ENCODE results near the gene POLR3A. TPM values are rescaled to one million over a fixed set of nuclear protein-coding genes. Genes with fewer than 3 reads are reported as not detected.

Gene POLR3A
- total RNA-seq, 1 donor from 2014 or later, result 18.2 TPM

DNA sequence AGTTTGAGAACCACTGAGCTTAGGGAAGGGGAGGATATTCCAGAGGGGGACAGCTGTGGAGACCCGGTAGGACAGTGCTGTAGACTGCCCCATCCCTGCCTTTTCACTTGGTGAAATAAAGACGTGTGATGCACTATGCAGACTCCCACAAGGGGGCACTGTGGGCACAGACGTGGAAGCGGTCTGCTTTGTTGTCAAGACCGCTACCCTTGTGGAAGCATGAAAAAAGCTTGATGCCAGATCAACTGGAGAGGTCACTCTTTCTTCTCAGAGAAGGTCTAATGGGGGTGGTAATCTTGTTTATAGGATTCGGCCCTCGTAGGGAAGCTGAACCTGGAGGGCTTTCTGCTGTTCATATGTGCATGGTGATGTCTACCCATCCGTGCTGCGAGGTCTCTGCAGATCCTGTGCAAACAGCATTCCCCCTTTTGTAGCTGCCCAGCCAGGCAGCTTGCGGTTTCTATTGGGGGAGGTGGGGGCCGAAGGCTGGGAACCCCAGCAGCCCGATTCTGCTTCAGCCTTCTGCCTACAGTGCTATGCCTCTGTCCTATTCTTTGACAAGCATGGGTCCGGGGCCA is 18.1 kb upstream of the POLR3A start:
- peak; percentile 69 for DNase-seq (ENCODE audit: extremely low read depth, low read depth, low spot score)

- no peak for DNase-seq (ENCODE audit: extremely low read depth, low read depth, low spot score)
Measured at GRCh38 chr10:78046711-78047269, 17.5 kb upstream of the POLR3A start.

DNA sequence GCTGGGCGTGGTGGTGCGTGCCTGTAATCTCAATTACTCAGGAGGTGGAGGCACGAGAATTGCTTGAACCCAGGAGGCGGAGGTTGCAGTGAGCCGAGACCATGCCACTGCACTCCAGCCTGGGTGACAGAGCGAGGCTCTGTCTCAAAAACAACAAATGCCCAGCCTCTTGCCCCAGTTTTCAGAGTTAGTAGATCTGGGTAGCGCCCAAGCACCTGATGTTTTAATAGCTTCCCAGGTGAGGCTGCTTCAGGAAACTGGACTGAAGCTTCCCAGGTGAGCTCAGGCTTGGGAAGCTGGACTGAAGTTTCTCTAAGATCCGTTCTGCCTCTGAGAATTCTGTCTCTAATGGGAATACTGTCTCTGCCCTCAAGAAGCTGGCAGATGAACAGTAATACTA is 16.5 kb upstream of the POLR3A start:
- DNase-seq (ENCODE audit: extremely low read depth, low read depth, low spot score), result no peak

DNA sequence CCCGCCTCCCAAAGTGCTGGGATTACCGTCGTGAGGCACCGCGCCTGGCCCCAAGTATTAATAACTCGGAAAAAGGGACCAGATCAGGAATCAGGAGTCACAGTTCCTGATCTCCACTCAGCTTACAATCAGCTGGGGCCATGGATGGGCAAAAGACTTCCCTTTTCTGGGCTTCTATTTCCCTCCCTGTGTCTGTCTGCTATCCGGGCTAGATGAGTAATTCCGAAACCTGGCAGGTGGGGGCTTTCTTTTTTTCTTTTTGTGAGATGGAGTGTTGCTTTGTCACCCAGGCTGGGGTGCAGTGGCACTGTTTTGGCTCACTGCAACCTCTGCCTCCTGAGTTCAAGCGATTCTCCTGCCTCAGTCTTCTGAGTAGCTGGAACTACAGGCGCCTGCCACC is 15.9 kb upstream of the POLR3A start:
- DNase-seq (ENCODE audit: extremely low read depth, low read depth, low spot score), result no peak

DNA sequence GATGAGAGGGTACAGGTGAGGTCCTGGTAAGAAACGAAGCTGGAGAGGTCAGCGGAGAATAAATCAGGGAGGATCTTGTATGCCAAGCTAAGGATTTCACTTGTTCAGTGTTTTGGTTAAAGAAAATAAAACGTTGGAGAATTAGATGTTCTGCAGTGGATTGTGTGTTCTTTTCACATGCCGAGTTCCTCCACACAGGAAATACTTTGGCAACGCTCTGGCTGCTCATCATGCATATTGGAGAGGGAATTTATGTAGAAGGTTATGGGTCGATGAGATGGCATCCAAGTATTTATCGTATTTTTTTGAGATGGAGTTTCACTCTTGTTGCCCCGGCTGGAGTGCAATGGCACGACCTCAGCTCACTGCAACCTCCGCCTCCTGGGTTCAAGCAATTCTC is 15.4 kb upstream of the POLR3A start:
- no peak for DNase-seq (ENCODE audit: extremely low read depth, low read depth, low spot score)

DNA sequence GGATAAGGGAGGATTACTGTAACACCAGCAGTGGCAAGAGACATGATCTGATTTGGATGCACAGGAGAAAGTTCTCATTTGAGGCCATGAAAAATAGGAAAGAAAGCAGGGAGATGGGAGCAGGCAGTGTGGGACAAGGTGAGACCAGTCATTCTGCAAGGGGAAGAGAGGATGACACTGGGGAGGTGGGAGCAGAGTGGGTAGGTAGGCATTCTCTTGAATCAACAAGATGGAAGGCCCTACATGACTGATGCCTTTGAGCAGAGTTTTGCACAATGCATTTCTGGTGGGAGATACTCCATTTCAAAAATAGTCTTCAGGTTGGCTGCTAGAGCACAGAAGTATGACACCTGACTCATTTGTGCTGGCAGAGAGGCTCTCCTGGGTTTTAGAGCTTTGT is 14.9 kb upstream of the POLR3A start:
- no peak for DNase-seq (ENCODE audit: extremely low read depth, low read depth, low spot score)

- DNase-seq (ENCODE audit: extremely low read depth, low read depth, low spot score), result no peak
Measured at GRCh38 chr10:78042752-78043104, 13.4 kb upstream of the POLR3A start.

GRCh38 chr10:78042058-78042751 is 12.9 kb upstream of the POLR3A start:
- DNase-seq (ENCODE audit: extremely low read depth, low read depth, low spot score), result no peak

GRCh38 chr10:78041170-78042057 is 12.1 kb upstream of the POLR3A start:
- no peak for DNase-seq (ENCODE audit: extremely low read depth, low read depth, low spot score)

DNA sequence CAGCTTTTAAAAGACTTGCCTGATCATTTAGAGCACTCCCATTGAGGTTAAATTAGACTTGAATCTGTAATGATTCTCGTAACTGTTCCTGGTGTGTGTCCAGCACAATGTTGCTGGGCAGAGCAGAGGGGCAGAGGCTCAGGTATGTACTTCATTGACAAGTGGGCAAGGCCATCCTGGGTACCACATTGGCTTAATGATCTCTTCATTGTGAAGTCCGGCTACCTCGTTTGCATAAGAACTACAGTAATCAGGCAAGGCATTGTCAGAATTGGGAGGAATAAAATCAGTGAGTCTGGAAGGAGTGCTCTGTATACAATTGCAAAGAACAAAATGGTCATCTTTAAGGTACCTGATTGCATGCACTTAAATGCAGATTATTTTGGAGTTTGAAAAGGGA is 10.4 kb upstream of the POLR3A start:
- DNase-seq (ENCODE audit: extremely low read depth, low read depth, low spot score), result no peak

DNA sequence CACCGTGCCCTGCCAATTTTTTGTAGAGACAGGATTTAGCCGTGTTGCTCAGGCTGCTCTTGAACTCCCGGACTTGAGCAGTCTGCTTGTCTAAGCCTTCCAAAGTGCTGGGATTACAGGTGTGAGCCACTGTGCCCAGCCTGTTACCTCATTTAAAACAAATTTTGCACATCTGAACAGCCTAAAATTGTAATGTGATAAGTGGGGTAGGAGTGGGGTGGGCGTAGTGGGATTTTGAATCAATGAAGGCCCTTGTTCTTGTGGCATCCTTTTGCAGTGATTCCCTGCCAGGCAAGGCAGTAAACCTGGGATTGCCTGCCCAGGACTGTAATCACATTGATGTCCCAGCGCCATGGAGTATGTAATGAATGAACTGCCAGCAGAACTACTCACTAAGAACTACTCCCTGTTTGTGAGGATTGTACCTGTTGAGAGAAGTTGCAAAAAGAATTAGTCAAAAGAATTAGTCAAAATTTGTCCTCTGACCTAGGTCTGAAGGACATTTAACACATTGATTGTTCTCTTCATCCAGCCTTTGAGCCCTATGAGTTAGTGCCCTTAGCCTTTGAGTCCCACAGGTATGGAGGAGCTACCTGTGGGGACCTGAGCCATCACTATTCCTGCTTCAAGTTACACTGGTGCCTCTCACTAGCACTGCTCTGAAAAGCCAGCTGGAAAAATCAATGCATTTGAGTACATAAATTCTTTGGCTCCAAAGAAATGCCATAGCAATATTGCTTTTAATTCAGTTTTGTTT is 9.7 kb upstream of the POLR3A start:
- DNase-seq (ENCODE audit: extremely low read depth, low read depth, low spot score), result no peak

GRCh38 chr10:78038105-78038504 is 8.8 kb upstream of the POLR3A start:
- no peak for DNase-seq (ENCODE audit: extremely low read depth, low read depth, low spot score)

GRCh38 chr10:78035933-78036583 is 6.7 kb upstream of the POLR3A start:
- DNase-seq (ENCODE audit: extremely low read depth, low read depth, low spot score), result no peak

GRCh38 chr10:78035437-78035836 is 6.1 kb upstream of the POLR3A start:
- no peak for DNase-seq (ENCODE audit: extremely low read depth, low read depth, low spot score)

- no peak for DNase-seq (ENCODE audit: extremely low read depth, low read depth, low spot score)
Measured at GRCh38 chr10:78035025-78035424, 5.7 kb upstream of the POLR3A start.

- DNase-seq (ENCODE audit: extremely low read depth, low read depth, low spot score), result peak; percentile 94
Measured at GRCh38 chr10:78033637-78034470, 4.5 kb upstream of the POLR3A start, which contains the start of gene RPS24. RPS24 (plus strand) TSS chr10:78033863; CDS start chr10:78033902, 39 bp downstream.

- DNase-seq (ENCODE audit: extremely low read depth, low read depth, low spot score), result no peak
Measured at GRCh38 chr10:78033387-78033636, 4.0 kb upstream of the POLR3A start.

- DNase-seq (ENCODE audit: extremely low read depth, low read depth, low spot score), result no peak
Measured at GRCh38 chr10:78028438-78029268, 662 bp downstream of the POLR3A start.
